ENCODE results near the gene HERC2.
"Not testable (repeated sequence)": the region's sequence is repeated elsewhere in the genome, so short reads cannot be mapped to it uniquely, and the experiment has no call there.

- not testable (repeated sequence) for TF ChIP-seq POLR2A, CTCF, EP300 (IDR thresholded peaks at IDR 0.05)
These were observed 3.9 kb downstream of the HERC2 start for GRCh38 chr15:28318122-28318521.

All from ovary (tissue), 3 donors.